Coronary artery (tissue), 2 donors: Measurements from ENCODE around the gene UBASH3B.

Experiments used
- DNase-seq: peaks from one replicate; pipeline ENCODE4 v3.0.0-alpha.2; 2017; ENCODE audit warnings: low spot score
- H3K27ac ChIP-seq, 2 donors: fragments of 200-600 bp; sonication (generic); one replicate each; pipeline ENCODE4 v1.5.1; 2016 to 2019
- H3K4me3 ChIP-seq: fragments of 200-600 bp; sonication (generic); 2 replicates; pipeline ENCODE4 v1.5.1; 2016; ENCODE audit warnings: mild to moderate bottlenecking, moderate library complexity
- TF ChIP-seq, protein P1 (sequence below): fragments of 200-600 bp; sonication (generic); IDR thresholded peaks from one replicate; pipeline ENCODE4 v1.5.1; 2019; ENCODE audit warnings: antibody characterized with exemption

Gene UBASH3B

DNA sequence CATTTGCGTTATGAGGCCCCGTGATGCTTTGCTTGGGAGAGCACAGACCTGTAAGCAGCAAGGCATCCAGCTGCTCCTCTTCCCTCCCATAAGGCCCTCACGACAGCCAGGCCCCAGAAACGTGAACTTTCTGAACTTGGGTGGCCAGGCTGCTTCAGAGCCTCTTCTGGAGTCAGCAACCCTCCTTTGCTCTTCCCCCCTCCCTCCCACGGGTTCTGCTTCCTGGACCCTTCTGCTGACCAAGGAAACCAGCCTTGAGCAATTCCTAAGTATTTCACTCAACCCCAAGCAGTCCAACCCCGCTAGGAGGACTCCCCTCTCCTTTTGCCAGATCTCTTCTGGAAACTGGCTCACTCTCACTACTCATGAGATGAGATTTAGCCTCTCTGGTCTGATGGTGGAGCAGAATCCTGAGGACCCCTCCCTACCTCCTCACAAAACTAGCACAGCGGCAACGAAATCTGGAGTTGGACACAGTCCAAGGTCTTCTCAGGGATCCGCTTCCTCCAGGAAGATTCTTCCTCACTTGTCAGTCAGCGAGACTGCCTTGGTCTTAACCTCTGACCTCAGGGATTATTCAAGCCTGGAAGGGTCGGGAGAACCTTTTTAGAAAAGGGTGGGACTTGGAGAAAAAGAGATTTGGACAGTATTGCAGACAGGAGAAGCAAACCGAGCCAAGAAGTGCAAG is 86.2 kb downstream of the UBASH3B start:
- peak overlapping the region in 1 of 2 donors; percentile 73 for H3K27ac ChIP-seq
- no peak for DNase-seq

DNA sequence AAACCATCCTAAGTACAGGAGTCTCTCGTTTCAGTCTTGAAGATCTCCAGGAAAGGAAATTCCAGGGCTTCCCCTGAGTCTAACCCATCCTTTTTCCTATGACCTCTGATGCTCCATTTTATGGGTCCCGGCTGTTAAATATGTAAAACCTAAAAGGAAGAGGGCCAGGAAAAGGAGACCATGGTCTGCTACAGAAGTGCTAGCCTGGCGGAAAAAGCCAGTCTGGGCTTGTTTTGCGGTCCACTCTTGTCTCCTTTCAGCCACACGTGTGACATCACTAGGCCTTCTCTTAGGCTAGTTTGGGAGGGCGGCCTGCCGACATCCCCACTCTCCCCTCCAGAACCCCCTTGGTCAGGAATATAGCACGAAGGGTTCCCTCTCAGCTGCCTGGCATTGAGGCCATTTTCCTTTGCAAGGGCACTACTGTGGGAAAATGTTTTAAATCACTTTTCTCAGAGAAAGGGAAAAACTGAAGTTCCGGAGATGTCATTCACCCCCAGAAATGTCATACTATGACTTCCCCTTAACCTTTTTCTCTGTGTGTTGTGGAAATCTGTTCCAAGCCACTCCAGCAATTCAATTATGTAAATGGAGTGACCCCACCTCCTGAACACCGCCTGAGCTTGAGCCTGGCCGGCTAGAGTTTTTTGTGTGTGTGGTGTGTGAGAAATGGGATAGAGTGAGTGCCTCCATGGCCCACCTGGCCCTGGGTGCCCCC is 86.9 kb downstream of the UBASH3B start:
- H3K27ac ChIP-seq = peak overlapping the region in 1 of 2 donors; percentile 73
- H3K4me3 ChIP-seq = no peak overlapping the region
- TF ChIP-seq, protein P1, sequence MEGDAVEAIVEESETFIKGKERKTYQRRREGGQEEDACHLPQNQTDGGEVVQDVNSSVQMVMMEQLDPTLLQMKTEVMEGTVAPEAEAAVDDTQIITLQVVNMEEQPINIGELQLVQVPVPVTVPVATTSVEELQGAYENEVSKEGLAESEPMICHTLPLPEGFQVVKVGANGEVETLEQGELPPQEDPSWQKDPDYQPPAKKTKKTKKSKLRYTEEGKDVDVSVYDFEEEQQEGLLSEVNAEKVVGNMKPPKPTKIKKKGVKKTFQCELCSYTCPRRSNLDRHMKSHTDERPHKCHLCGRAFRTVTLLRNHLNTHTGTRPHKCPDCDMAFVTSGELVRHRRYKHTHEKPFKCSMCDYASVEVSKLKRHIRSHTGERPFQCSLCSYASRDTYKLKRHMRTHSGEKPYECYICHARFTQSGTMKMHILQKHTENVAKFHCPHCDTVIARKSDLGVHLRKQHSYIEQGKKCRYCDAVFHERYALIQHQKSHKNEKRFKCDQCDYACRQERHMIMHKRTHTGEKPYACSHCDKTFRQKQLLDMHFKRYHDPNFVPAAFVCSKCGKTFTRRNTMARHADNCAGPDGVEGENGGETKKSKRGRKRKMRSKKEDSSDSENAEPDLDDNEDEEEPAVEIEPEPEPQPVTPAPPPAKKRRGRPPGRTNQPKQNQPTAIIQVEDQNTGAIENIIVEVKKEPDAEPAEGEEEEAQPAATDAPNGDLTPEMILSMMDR = no peak
- DNase-seq = no peak

More for the DNA sequence above, 86.2 kb downstream of the UBASH3B start:
- TF ChIP-seq, protein P1 = no peak
- H3K4me3 ChIP-seq = no peak overlapping the region

DNA sequence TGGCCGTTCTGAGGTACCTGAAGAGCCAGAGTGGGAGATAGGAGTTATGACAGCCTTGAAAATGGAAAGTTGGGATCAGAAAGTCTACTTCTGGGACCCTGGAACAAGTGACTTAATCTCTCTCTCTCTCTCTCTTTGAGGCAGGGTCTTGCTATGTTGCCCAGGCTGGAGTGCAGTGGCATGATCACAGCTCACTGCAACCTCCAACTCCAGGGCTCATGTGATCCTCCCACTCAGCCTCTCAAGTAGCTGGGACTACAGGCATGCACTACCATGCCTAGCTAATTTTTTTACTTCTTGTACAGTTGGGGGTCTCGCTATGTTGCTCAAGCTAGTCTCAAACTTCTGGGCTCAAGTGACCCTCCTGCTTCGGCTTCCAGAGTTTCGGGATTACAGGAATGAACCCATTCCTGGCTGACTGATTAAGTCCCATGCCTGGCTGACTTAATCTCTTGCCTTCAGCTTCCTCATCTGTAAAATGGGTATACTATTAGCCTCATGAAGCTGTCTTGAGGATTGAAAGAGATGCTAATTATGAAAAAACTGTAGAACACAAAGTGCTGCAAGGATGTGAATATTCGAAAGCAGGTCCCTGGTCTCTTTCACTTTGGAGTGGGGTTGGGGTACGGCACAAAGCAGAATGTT is 87.7 kb downstream of the UBASH3B start:
- no peak for DNase-seq
- Histone ChIP-seq H3K4me3 (no peak overlapping the region), H3K27ac (peak overlapping the region in 1 of 2 donors; percentile 73)
- TF ChIP-seq, protein P1 = no peak

DNA sequence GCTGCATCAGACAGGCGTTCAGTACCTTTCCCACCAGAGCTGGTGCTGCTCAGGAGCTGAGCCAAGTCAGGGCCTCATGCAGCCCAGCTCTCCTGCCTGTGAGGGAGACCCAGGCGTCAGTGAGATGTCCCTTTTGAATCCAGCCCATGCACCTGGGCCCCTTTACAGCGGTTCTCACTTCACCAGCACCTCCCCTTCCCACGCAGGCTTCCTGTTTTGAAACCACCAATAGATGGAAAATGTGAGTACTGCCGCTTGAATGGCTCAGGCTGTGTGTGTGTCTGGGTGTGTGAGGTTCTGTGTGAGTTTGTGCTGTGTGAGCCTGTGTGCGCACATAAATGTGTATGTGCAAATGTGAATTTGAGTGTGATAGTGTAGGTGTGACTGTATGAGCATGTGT is 88.4 kb downstream of the UBASH3B start:
- Histone ChIP-seq H3K27ac (peak overlapping the region in 1 of 2 donors; percentile 51), H3K4me3 (no peak overlapping the region)
- TF ChIP-seq, protein P1 = no peak
- DNase-seq = no peak

DNA sequence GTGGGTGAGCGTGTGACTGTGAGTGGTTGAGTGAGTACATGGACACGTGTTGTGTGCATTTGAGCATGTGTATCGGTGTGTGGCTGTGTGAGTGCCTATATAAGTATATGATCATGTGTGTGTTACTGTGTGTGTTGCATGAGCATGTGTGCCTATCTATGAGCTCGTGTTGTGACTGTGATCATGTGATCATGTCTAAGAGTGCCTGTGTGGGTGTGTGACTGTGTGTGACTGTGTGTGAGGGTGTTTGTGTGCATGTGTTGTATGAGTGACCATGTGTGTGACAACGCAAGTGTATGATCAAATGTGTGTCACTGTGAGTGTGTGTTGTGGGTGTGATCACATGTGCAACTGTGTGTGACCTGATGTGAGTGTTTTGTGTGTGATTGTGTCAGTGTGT is 88.8 kb downstream of the UBASH3B start:
- DNase-seq = no peak
- Histone ChIP-seq H3K27ac (peak overlapping the region in 1 of 2 donors; percentile 51), H3K4me3 (no peak overlapping the region)
- TF ChIP-seq, protein P1 = no peak

DNA sequence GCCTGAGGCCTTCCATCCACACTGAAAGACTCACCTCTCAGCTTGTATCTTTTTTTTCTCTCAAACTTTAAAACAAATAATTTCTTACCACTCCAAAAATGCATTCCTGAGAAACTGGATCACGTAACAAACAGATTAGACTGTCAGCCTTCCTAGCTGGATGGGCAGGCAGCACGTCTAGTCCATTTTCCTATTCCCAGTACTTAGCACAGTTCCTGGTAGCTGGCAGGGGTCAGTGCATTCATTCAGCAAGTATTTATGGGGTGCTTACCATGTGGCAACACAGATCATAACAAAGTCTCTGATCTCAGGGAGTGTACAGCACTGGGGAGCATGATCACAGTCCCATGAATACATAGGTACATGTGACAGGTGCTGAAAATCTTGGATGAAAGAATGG is 89.6 kb downstream of the UBASH3B start:
- TF ChIP-seq, protein P1 = no peak
- Histone ChIP-seq H3K27ac (no peak overlapping the region), H3K4me3 (no peak overlapping the region)
- DNase-seq = no peak
